ENCODE data around the gene C6orf47. TPM values are rescaled to one million over a fixed set of nuclear protein-coding genes. Genes with fewer than 3 reads are reported as not detected.

C6orf47 gene
- total and polyA plus RNA-seq, 2 of the 13 experiments (the other 11 are each of a cell fraction or from before 2014, with no cell fraction given) = 1.7 to 18.1 TPM

- TF ChIP-seq, protein P1, sequence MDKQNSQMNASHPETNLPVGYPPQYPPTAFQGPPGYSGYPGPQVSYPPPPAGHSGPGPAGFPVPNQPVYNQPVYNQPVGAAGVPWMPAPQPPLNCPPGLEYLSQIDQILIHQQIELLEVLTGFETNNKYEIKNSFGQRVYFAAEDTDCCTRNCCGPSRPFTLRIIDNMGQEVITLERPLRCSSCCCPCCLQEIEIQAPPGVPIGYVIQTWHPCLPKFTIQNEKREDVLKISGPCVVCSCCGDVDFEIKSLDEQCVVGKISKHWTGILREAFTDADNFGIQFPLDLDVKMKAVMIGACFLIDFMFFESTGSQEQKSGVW (CRISPR knock-in tag; IDR thresholded peaks at IDR 0.05; ENCODE audit: borderline replicate concordance) = no peak; the same call in 1 of the 2 replicates
- TF ChIP-seq ZNF296 (CRISPR knock-in tag; conservative IDR thresholded peaks at IDR 0.05) = no peak
- no peak for TF ChIP-seq ZNF562 (CRISPR knock-in tag; IDR thresholded peaks at IDR 0.05; ENCODE audit: borderline replicate concordance)
- no peak for TF ChIP-seq ZNF260 (CRISPR knock-in tag; IDR thresholded peaks at IDR 0.05; ENCODE audit: borderline replicate concordance, low read depth)
- peak; percentile 97 for TF ChIP-seq ZSCAN31 (CRISPR knock-in tag; IDR thresholded peaks at IDR 0.05; ENCODE audit: low read depth)
- peak; percentile 60; the same call in 1 of the 2 replicates for TF ChIP-seq POLR2AphosphoS2 (IDR thresholded peaks at IDR 0.05; ENCODE audit: low read depth, low read length)
- no peak for TF ChIP-seq ZNF75D (CRISPR knock-in tag; IDR thresholded peaks at IDR 0.05; ENCODE audit: borderline replicate concordance)
- no peak for TF ChIP-seq ZNF33A (CRISPR knock-in tag; IDR thresholded peaks at IDR 0.05; ENCODE audit: borderline replicate concordance)
- TF ChIP-seq KAT8 (CRISPR knock-in tag; IDR thresholded peaks at IDR 0.05) = peak; percentile 92
- peak; percentile 79; the same call in 1 of the 2 replicates for TF ChIP-seq ZNF136 (CRISPR knock-in tag; IDR thresholded peaks at IDR 0.05; ENCODE audit: low read depth)
- peak; percentile 94 for TF ChIP-seq ZNF564 (CRISPR knock-in tag; IDR thresholded peaks at IDR 0.05)
- TF ChIP-seq KLF16 (CRISPR knock-in tag; IDR thresholded peaks at IDR 0.05) = peak in 1 of 2 experiments; percentile 94; a peak in 2 of 4 replicates
- peak; percentile 77; the same call in 1 of the 2 replicates for TF ChIP-seq NFATC3 (CRISPR knock-in tag; IDR thresholded peaks at IDR 0.05)
- peak; percentile 97 for TF ChIP-seq ZNF33B (CRISPR knock-in tag; IDR thresholded peaks at IDR 0.05)
- TF ChIP-seq ZFP36L1 (CRISPR knock-in tag; IDR thresholded peaks at IDR 0.05) = peak; percentile 92
- TF ChIP-seq NR2F1 (CRISPR knock-in tag; IDR thresholded peaks at IDR 0.05) = peak; percentile 96 to 97
- peak; percentile 59; the same call in 1 of the 2 replicates for TF ChIP-seq ZNF549 (CRISPR knock-in tag; IDR thresholded peaks at IDR 0.05)
- peak; percentile 97 for TF ChIP-seq SNAPC2 (CRISPR knock-in tag; IDR thresholded peaks at IDR 0.05)
- TF ChIP-seq ZNF484 (CRISPR knock-in tag; IDR thresholded peaks at IDR 0.05; ENCODE audit: borderline replicate concordance, low read depth) = no peak
- peak; percentile 97 for TF ChIP-seq SALL1 (CRISPR knock-in tag; IDR thresholded peaks at IDR 0.05)
- no peak for TF ChIP-seq ZNF737 (CRISPR knock-in tag; IDR thresholded peaks at IDR 0.05; ENCODE audit: borderline replicate concordance)
- TF ChIP-seq MBNL3 (CRISPR knock-in tag; conservative IDR thresholded peaks at IDR 0.05) = no peak
- TF ChIP-seq ZNF335 (CRISPR knock-in tag; IDR thresholded peaks at IDR 0.05) = peak; percentile 99
- TF ChIP-seq, protein P2, sequence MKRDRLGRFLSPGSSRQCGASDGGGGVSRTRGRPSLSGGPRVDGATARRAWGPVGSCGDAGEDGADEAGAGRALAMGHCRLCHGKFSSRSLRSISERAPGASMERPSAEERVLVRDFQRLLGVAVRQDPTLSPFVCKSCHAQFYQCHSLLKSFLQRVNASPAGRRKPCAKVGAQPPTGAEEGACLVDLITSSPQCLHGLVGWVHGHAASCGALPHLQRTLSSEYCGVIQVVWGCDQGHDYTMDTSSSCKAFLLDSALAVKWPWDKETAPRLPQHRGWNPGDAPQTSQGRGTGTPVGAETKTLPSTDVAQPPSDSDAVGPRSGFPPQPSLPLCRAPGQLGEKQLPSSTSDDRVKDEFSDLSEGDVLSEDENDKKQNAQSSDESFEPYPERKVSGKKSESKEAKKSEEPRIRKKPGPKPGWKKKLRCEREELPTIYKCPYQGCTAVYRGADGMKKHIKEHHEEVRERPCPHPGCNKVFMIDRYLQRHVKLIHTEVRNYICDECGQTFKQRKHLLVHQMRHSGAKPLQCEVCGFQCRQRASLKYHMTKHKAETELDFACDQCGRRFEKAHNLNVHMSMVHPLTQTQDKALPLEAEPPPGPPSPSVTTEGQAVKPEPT (CRISPR knock-in tag; IDR thresholded peaks at IDR 0.05; ENCODE audit: low read depth) = 0 out of 2 replicates have a peak, but pooled peaks have one; percentile 4
These were observed 5.0 kb downstream of the C6orf47 start, which contains the start of gene APOM (continued) for GRCh38 chr6:31655349-31656237.

All from HepG2 (cell line).